Fibroblast of lung (primary cell): Measurements from ENCODE around the gene SAP130. TPM values are rescaled to one million over a fixed set of nuclear protein-coding genes. Genes with fewer than 3 reads are reported as not detected.

ENCODE experiments used
- DNase-seq, 2 donors: peaks; one replicate each; pipeline versions ENCODE4 v3.0.0 to v3.0.0-alpha.2; 2010; ENCODE audit warnings: low read depth in 2 of 2
- H2AFZ ChIP-seq: 2 replicates; pipeline ENCODE4 v1.5.1; 2012; ENCODE audit warnings: low read length, control low read depth, inconsistent platforms
- H3K27ac ChIP-seq: 2 replicates; pipeline ENCODE4 v1.5.1; 2011; ENCODE audit warnings: low read length, control low read depth; ENCODE audit not compliant: insufficient read depth
- H3K27me3 ChIP-seq: 2 replicates; pipeline ENCODE4 v1.5.1; 2011; ENCODE audit warnings: mild to moderate bottlenecking, low read length; ENCODE audit not compliant: control insufficient read depth, insufficient read depth
- H3K36me3 ChIP-seq: 2 replicates; pipeline ENCODE4 v1.5.1; 2011; ENCODE audit warnings: low read length; ENCODE audit not compliant: control insufficient read depth, insufficient read depth
- H3K4me1 ChIP-seq: 2 replicates; pipeline ENCODE4 v1.5.1; 2011; ENCODE audit warnings: low read length; ENCODE audit not compliant: control insufficient read depth, insufficient read depth; ENCODE audit errors: extremely low read depth
- H3K4me2 ChIP-seq: 2 replicates; pipeline ENCODE4 v1.5.1; 2011; ENCODE audit warnings: low read length, control low read depth; ENCODE audit not compliant: insufficient read depth; ENCODE audit errors: extremely low read depth
- H3K4me3 ChIP-seq, 4 experiments: fragments of 200-600 bp in 1 of 4; sonication (generic) in 1 of 4; replicated peaks in 1 of 4; 2 replicates each; pipeline ENCODE4 v1.5.1; 2011 to 2016; ENCODE audit warnings: low read length in 4 of 4, low read depth in 3 of 4, mild to moderate bottlenecking in 3 of 4, control low read depth in 2 of 4, inconsistent platforms in 1 of 4, mixed read lengths in 1 of 4; ENCODE audit not compliant: insufficient read depth in 1 of 4; ENCODE audit errors: control extremely low read depth in 1 of 4
- H3K79me2 ChIP-seq: 2 replicates; pipeline ENCODE4 v1.5.1; 2012; ENCODE audit warnings: mild to moderate bottlenecking, low read length, inconsistent platforms; ENCODE audit not compliant: control insufficient read depth, insufficient read depth
- H3K9ac ChIP-seq: 2 replicates; pipeline ENCODE4 v1.5.1; 2011; ENCODE audit warnings: mild to moderate bottlenecking, low read length, control low read depth; ENCODE audit not compliant: insufficient read depth
- H3K9me3 ChIP-seq: 2 replicates; pipeline ENCODE4 v1.5.1; 2012; ENCODE audit warnings: low read depth, low read length; ENCODE audit not compliant: control insufficient read depth, insufficient read depth
- H4K20me1 ChIP-seq: 2 replicates; pipeline ENCODE4 v1.5.1; 2011; ENCODE audit warnings: low read length; ENCODE audit not compliant: control insufficient read depth, insufficient read depth; ENCODE audit errors: extremely low read depth
- CTCF ChIP-seq, 2 donors: IDR thresholded peaks in 1 of 2; conservative IDR thresholded peaks in 1 of 2; 1 replicate in 1 of 2; 2 replicates in 1 of 2; pipeline ENCODE4 v1.5.1; 2011 to 2012; ENCODE audit warnings: low read length in 2 of 2, control low read depth in 1 of 2, inconsistent platforms in 1 of 2, low read depth in 1 of 2, mild to moderate bottlenecking in 1 of 2
- EZH2 ChIP-seq: IDR thresholded peaks from 2 replicates; pipeline ENCODE4 v1.5.1; 2012; ENCODE audit warnings: low read length, control low read depth, mild to moderate bottlenecking; ENCODE audit errors: missing control alignments
- polyA plus RNA-seq, 2 donors: library from polyadenylated mRNA; depleted of rRNA in 1 of 2; stranded (reverse) in 1 of 2; unstranded in 1 of 2; fragments of >200 nt; gene quantifications; 2 replicates each; pipeline ENCODE4 v1.2.1, GENCODE V29; 2011 to 2012; ENCODE audit warnings: missing spikeins in 1 of 2
- total RNA-seq: library from RNA; depleted of rRNA; stranded (reverse); fragments of >200 nt; gene quantifications from 2 replicates; pipeline ENCODE4 v1.2.1, GENCODE V29; 2014

SAP130 gene
- total and polyA plus RNA-seq, 2 donors (not counting 1 experiment from before 2014, with no cell fraction given), result 4.5 to 6.7 TPM

- Histone ChIP-seq H3K27me3 (no peaks in the 10 kb centered on the region), H3K27ac (no peak overlapping the region), H4K20me1 (no peaks in the 10 kb centered on the region), H3K4me1 (no peaks in the 10 kb centered on the region), H3K4me2 (no peak overlapping the region), H3K4me3 (no peak overlapping the region), H3K9me3 (no peaks in the 10 kb centered on the region), H3K9ac (no peak overlapping the region), H3K79me2 (no peaks in the 10 kb centered on the region), H2AFZ (no peak overlapping the region), H3K36me3 (no peaks in the 10 kb centered on the region)
- TF ChIP-seq EZH2 (no peak), CTCF (conservative IDR thresholded peaks at IDR 0.05 in 1 of 2, IDR thresholded peaks at IDR 0.05 in 1 of 2; ENCODE audit: low read depth in 1 of 2, low read length in 2 of 2) (no peak)
- DNase-seq, result no peak
These were observed 134.4 kb downstream of the SAP130 start for GRCh38 chr2:127893494-127893893.

- DNase-seq, result no peak
- Histone ChIP-seq H3K9me3 (no peaks in the 10 kb centered on the region), H3K9ac (no peak overlapping the region), H3K36me3 (no peaks in the 10 kb centered on the region), H2AFZ (no peak overlapping the region), H3K4me2 (no peak overlapping the region), H3K4me3 (no peak overlapping the region), H3K27ac (no peak overlapping the region), H3K27me3 (no peaks in the 10 kb centered on the region), H3K79me2 (no peaks in the 10 kb centered on the region), H4K20me1 (no peaks in the 10 kb centered on the region), H3K4me1 (no peaks in the 10 kb centered on the region)
- TF ChIP-seq EZH2, result no peak
- TF ChIP-seq CTCF (conservative IDR thresholded peaks at IDR 0.05 in 1 of 2, IDR thresholded peaks at IDR 0.05 in 1 of 2; ENCODE audit: low read depth in 1 of 2, low read length in 2 of 2), result no peak
These were observed 134.8 kb downstream of the SAP130 start for GRCh38 chr2:127893033-127893432.

GRCh38 chr2:127891811-127892210 is 136.0 kb downstream of the SAP130 start:
- Histone ChIP-seq H3K9ac (no peak overlapping the region), H3K4me3 (no peak overlapping the region), H4K20me1 (no peaks in the 10 kb centered on the region), H3K27ac (no peak overlapping the region), H3K9me3 (no peaks in the 10 kb centered on the region), H3K79me2 (peaks cover 3% of the 10 kb centered on the region), H3K27me3 (no peaks in the 10 kb centered on the region), H2AFZ (no peak overlapping the region), H3K4me2 (no peak overlapping the region), H3K36me3 (no peaks in the 10 kb centered on the region), H3K4me1 (peaks cover 4% of the 10 kb centered on the region)
- DNase-seq, result no peak
- TF ChIP-seq EZH2 (no peak), CTCF (conservative IDR thresholded peaks at IDR 0.05 in 1 of 2, IDR thresholded peaks at IDR 0.05 in 1 of 2; ENCODE audit: low read depth in 1 of 2, low read length in 2 of 2) (no peak)

Other genes with a start within 250 kb of the SAP130 start
- gene WDR33, start 216.9 kb downstream of the SAP130 start, total RNA-seq, result 20.8 and 27.2 TPM in 2 replicates
- gene WDR33, start 216.9 kb downstream of the SAP130 start, polyA plus RNA-seq, result 28.6 and 31.1 TPM in 2 replicates
- gene POLR2D, start 169.9 kb downstream of the SAP130 start, total RNA-seq, result 21.8 and 22.9 TPM in 2 replicates
- 22.4 and 32.2 TPM in 2 replicates for gene POLR2D, start 169.9 kb downstream of the SAP130 start, polyA plus RNA-seq
- gene AMMECR1L, start 142.1 kb downstream of the SAP130 start, total RNA-seq, result 13.1 and 16.8 TPM in 2 replicates
- 15.5 and 16.8 TPM in 2 replicates for gene AMMECR1L, start 142.1 kb downstream of the SAP130 start, polyA plus RNA-seq
- gene UGGT1, start 63.1 kb upstream of the SAP130 start, total RNA-seq, result 62.1 and 87.9 TPM in 2 replicates
- gene UGGT1, start 63.1 kb upstream of the SAP130 start, polyA plus RNA-seq, result 58.1 and 59.3 TPM in 2 replicates